K562 (cell line): ENCODE data around the gene PLCB1. TPM values are rescaled to one million over a fixed set of nuclear protein-coding genes. Genes with fewer than 3 reads are reported as not detected.

Experiments
- ATAC-seq: fragments of 200-7000 bp; cut with Tn5 transposase; 3 replicates; pipeline ENCODE4 v1.9.1; 2020; ENCODE audit warnings: moderate library complexity
- BruUV-seq: library from RNA; stranded (reverse); fragments of 400-500 nt; replicated peaks from 2 replicates; lab custom pipeline; 2021; lab: Mats Ljungman, UMichigan
- CTCF ChIA-PET: fragments of 300-600 bp; formaldehyde crosslinking; extraction: SDS; loops from one replicate; lab custom pipeline; 2021; ENCODE audit warnings: low intra/inter-chr PET ratio; lab: Yijun Ruan, JAX
- POLR2A ChIA-PET: fragments of 300-600, 350-650 bp; sonication (Branson Sonifier 250); formaldehyde crosslinking; extraction: SDS; loops from one replicate; lab custom pipeline; 2021; ENCODE audit warnings: antibody characterized with exemption, inconsistent platforms; lab: Yijun Ruan, JAX
- DNase-seq, 4 experiments: peaks; one replicate each; pipeline versions ENCODE4 v3.0.0 to v3.0.0-alpha.2; 2011 to 2018; ENCODE audit warnings: low spot score in 3 of 4, mixed read lengths in 3 of 4; ENCODE audit errors: extremely low read depth in 1 of 4
- FAIRE-seq: peaks from 2 replicates; lab custom pipeline; 2011; peaks lifted over from hg19 to GRCh38; lab: Jason Lieb, UNC
- H2AFZ ChIP-seq: 2 replicates; pipeline ENCODE4 v1.6.0; 2011; ENCODE audit warnings: low read depth, low read length, control low read depth, inconsistent platforms
- H3K27ac ChIP-seq: fragments of 200-600 bp; 3 replicates; pipeline ENCODE4 v1.8.0; 2011; ENCODE audit warnings: low read depth, mild to moderate bottlenecking, control low read depth, inconsistent platforms, low read length, moderate library complexity, mixed read lengths; ENCODE audit errors: extremely low read depth
- H3K27me3 ChIP-seq, 2 experiments: fragments of 300-600 bp in 1 of 2; 2 replicates in 1 of 2; 3 replicates in 1 of 2; pipeline versions ENCODE4 v1.6.0 to v1.8.0; 2011; ENCODE audit warnings: inconsistent platforms in 2 of 2, low read length in 2 of 2, mild to moderate bottlenecking in 1 of 2, mixed read lengths in 1 of 2, moderate library complexity in 1 of 2; ENCODE audit not compliant: control insufficient read depth in 2 of 2, insufficient read depth in 2 of 2
- H3K36me3 ChIP-seq: fragments of 300-600 bp; 3 replicates; pipeline ENCODE4 v1.8.0; 2011; ENCODE audit warnings: mild to moderate bottlenecking, low read length, inconsistent platforms; ENCODE audit not compliant: control insufficient read depth, insufficient read depth
- H3K4me1 ChIP-seq, 2 experiments: fragments of 200-600 bp in 1 of 2; replicated peaks in 1 of 2; 2 replicates in 1 of 2; 3 replicates in 1 of 2; pipeline versions ENCODE4 v1.5.1 to v1.8.0; 2011; ENCODE audit warnings: inconsistent platforms in 2 of 2, low read length in 2 of 2, mild to moderate bottlenecking in 1 of 2, mixed read lengths in 1 of 2, moderate library complexity in 1 of 2; ENCODE audit not compliant: control insufficient read depth in 2 of 2, insufficient read depth in 2 of 2
- H3K4me2 ChIP-seq: 2 replicates; pipeline ENCODE4 v1.6.1; 2011; ENCODE audit warnings: low read length, control low read depth, inconsistent platforms, mixed read lengths; ENCODE audit not compliant: insufficient read depth
- H3K4me3 ChIP-seq: fragments of 200-600 bp; sonication (generic), shearing (Covaris generic); 2 replicates; pipeline ENCODE4 v1.5.1; 2016; ENCODE audit warnings: control low read depth, inconsistent platforms
- H3K79me2 ChIP-seq: fragments of 200-600 bp; 3 replicates; pipeline ENCODE4 v1.8.0; 2011; ENCODE audit warnings: low read length, inconsistent platforms; ENCODE audit not compliant: control insufficient read depth, insufficient read depth
- H3K9ac ChIP-seq, 2 experiments: 2 replicates each; pipeline versions ENCODE4 v1.6.0 to v1.6.1; 2011; ENCODE audit warnings: low read depth in 2 of 2, low read length in 2 of 2, control low read depth in 1 of 2, inconsistent platforms in 1 of 2, mild to moderate bottlenecking in 1 of 2, mixed read lengths in 1 of 2; ENCODE audit not compliant: insufficient read depth in 1 of 2
- H3K9me1 ChIP-seq: one replicate; pipeline ENCODE4 v1.6.0; 2011; ENCODE audit warnings: inconsistent platforms, mild to moderate bottlenecking, low read length, moderate library complexity; ENCODE audit not compliant: control insufficient read depth, insufficient read depth
- H3K9me3 ChIP-seq: replicated peaks from 2 replicates; pipeline ENCODE4 v1.5.1; 2011; ENCODE audit warnings: low read depth, low read length, inconsistent platforms; ENCODE audit not compliant: control insufficient read depth, insufficient read depth
- H4K20me1 ChIP-seq: replicated peaks from 2 replicates; pipeline ENCODE4 v1.6.1; 2011; ENCODE audit warnings: low read length, inconsistent platforms, mixed read lengths; ENCODE audit not compliant: control insufficient read depth, insufficient read depth
- GTF2A2 ChIP-seq: IDR thresholded peaks from 2 replicates; pipeline ENCODE4 v1.6.1; 2016; ENCODE audit warnings: mild to moderate bottlenecking, missing genetic modification characterization, missing compliant biosample characterization
- HNRNPUL1 ChIP-seq: fragments of 200-400 bp; formaldehyde crosslinking; IDR thresholded peaks from 2 replicates; pipeline ENCODE4 v1.6.1; 2017; ENCODE audit warnings: low read length
- ZNF316 ChIP-seq: fragments of 450-650 bp; IDR thresholded peaks from 2 replicates; pipeline ENCODE4 v1.6.1; 2016
- ZNF76 ChIP-seq: fragments of 250-450 bp; sonication (Bioruptor Pico); IDR thresholded peaks from 2 replicates; pipeline ENCODE4 v1.4.0; 2020; ENCODE audit warnings: mild to moderate bottlenecking, moderate library complexity, borderline replicate concordance
- in situ Hi-C: fragments of 300-500 bp; cut with MboI; formaldehyde crosslinking; loops from 4 replicates; pipeline ENCODE4 v1.15.0; 2018; ENCODE audit warnings: inconsistent platforms, mixed read lengths
- intact Hi-C: fragments of 100-400 bp; cut with micrococcal nuclease; formaldehyde crosslinking; loops from 2 replicates; pipeline ENCODE4 v1.14.2; 2022
- polyA plus RNA-seq, 8 experiments: library from polyadenylated mRNA; depleted of rRNA in 4 of 8; stranded (reverse) in 5 of 8; unstranded in 3 of 8; fragments of >200 nt; fragmentation: Nextera tagmentation in 2 of 8; fragmentation: Illumina TruSeq in 1 of 8; extraction: Ambion mirVana in 2 of 8; extraction: Trizol in 1 of 8; gene quantifications; 2 replicates each; pipeline versions ENCODE4 v1.2.1 to v1.2.3, GENCODE V29; 2011 to 2014; ENCODE audit warnings: inconsistent platforms in 1 of 8, missing spikeins in 1 of 8
- total RNA-seq, 7 experiments: library from RNA; depleted of rRNA in 6 of 7; stranded (reverse); fragments of >200 nt in 6 of 7; fragmentation: Illumina TruSeq in 2 of 7; extraction: Trizol in 2 of 7; gene quantifications; 2 replicates each; pipeline versions ENCODE4 v1.2.1 to v1.2.3, GENCODE V29; 2011 to 2021; ENCODE audit warnings: low replicate concordance in 1 of 7
- TF ChIP-seq, protein P1 (sequence below), 3 experiments: fragments of 200-800 bp in 1 of 3; sonication (Bioruptor generic) in 1 of 3; sonication (generic) in 1 of 3; formaldehyde crosslinking in 1 of 3; IDR thresholded peaks; 2 replicates each; pipeline versions ENCODE4 v1.6.1 to v1.8.0; 2016 to 2022; ENCODE audit warnings: mild to moderate bottlenecking in 2 of 3, missing compliant biosample characterization in 2 of 3, missing genetic modification characterization in 2 of 3, missing genetic modification reagents in 1 of 3
- TF ChIP-seq, protein P2 (sequence below): sonication (generic); formaldehyde crosslinking; IDR thresholded peaks from 2 replicates; pipeline ENCODE4 v1.8.1; 2023; ENCODE audit warnings: missing genetic modification reagents, mild to moderate bottlenecking, borderline replicate concordance

PLCB1 gene
- total and polyA plus RNA-seq, 9 of the 15 experiments (the other 6 are each of a cell fraction or from before 2014, with no cell fraction given), result 0.34 to 3.1 (median 1.3) TPM

DNA sequence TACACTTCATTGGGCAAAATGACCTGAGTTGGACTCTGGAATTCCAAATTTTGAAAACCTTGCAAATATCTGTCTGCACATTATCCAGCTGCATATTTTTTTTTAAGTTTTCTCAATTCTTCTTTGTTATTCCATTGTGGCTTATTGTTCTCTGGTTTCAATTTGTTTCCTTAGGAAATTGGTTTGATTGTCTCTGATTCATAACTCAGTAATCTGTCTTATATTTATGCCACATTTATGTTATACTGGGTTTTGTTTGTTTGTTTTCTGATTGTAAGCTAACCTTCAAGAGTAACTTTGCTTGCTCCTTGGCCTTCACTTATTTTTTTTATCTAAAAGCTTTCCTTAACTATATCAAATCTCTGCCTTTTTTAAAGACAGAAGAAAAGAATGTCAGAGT is 743.5 kb downstream of the PLCB1 start:
- Histone ChIP-seq H4K20me1 (no peaks in the 10 kb centered on the region), H3K27me3 (no peaks in the 10 kb centered on the region), H3K36me3 (no peaks in the 10 kb centered on the region), H3K27ac (no peak overlapping the region), H2AFZ (no peak overlapping the region), H3K9ac (no peak overlapping the region), H3K4me1 (no peaks in the 10 kb centered on the region), H3K4me2 (no peak overlapping the region), H3K4me3 (no peak overlapping the region), H3K9me3 (no peaks in the 10 kb centered on the region), H3K9me1 (no peaks in the 10 kb centered on the region), H3K79me2 (no peaks in the 10 kb centered on the region)
- ChIA-PET CTCF (no interaction called here), POLR2A (no interaction called here)
- TF ChIP-seq ZNF76, result no peak
- TF ChIP-seq, protein P1, sequence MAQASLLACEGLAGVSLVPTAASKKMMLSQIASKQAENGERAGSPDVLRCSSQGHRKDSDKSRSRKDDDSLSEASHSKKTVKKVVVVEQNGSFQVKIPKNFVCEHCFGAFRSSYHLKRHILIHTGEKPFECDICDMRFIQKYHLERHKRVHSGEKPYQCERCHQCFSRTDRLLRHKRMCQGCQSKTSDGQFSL (CRISPR knock-in tag; IDR thresholded peaks at IDR 0.05), result no peak
- TF ChIP-seq, protein P1 (tag; IDR thresholded peaks at IDR 0.05), result no peak
- DNase-seq (no peak), ATAC-seq (no peak), FAIRE-seq (no peak)
- in situ Hi-C loops, result no loop called here
- intact Hi-C loops, result no loop called here
- no TSS peak for BruUV-seq

DNA sequence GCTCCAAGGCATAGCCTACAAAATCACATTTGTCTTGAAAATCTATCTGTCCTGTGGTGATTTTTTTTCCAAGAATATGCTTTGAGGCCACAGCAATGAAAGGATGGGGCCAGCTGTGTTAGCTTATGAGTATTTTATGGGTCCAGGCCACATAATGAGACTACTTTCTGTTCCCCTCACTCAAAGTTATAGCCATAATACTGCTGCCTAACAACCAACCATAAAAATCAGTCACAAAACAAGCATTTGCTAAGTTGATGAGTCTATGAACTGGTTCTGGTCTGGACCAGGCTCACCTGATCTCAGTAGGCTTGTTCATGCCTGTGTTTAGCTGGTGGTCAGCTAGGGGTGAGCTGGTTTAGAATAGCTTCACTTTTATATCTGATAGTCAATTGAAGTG is 744.3 kb downstream of the PLCB1 start:
- Histone ChIP-seq H3K27me3 (no peaks in the 10 kb centered on the region), H3K4me2 (no peak overlapping the region), H3K36me3 (no peaks in the 10 kb centered on the region), H3K4me1 (no peaks in the 10 kb centered on the region), H3K79me2 (no peaks in the 10 kb centered on the region), H3K9ac (no peak overlapping the region), H3K9me3 (no peaks in the 10 kb centered on the region), H3K27ac (no peak overlapping the region), H2AFZ (no peak overlapping the region), H4K20me1 (no peaks in the 10 kb centered on the region), H3K4me3 (no peak overlapping the region), H3K9me1 (no peaks in the 10 kb centered on the region)
- intact Hi-C loops (no loop called here), in situ Hi-C loops (no loop called here)
- TF ChIP-seq, protein P2, sequence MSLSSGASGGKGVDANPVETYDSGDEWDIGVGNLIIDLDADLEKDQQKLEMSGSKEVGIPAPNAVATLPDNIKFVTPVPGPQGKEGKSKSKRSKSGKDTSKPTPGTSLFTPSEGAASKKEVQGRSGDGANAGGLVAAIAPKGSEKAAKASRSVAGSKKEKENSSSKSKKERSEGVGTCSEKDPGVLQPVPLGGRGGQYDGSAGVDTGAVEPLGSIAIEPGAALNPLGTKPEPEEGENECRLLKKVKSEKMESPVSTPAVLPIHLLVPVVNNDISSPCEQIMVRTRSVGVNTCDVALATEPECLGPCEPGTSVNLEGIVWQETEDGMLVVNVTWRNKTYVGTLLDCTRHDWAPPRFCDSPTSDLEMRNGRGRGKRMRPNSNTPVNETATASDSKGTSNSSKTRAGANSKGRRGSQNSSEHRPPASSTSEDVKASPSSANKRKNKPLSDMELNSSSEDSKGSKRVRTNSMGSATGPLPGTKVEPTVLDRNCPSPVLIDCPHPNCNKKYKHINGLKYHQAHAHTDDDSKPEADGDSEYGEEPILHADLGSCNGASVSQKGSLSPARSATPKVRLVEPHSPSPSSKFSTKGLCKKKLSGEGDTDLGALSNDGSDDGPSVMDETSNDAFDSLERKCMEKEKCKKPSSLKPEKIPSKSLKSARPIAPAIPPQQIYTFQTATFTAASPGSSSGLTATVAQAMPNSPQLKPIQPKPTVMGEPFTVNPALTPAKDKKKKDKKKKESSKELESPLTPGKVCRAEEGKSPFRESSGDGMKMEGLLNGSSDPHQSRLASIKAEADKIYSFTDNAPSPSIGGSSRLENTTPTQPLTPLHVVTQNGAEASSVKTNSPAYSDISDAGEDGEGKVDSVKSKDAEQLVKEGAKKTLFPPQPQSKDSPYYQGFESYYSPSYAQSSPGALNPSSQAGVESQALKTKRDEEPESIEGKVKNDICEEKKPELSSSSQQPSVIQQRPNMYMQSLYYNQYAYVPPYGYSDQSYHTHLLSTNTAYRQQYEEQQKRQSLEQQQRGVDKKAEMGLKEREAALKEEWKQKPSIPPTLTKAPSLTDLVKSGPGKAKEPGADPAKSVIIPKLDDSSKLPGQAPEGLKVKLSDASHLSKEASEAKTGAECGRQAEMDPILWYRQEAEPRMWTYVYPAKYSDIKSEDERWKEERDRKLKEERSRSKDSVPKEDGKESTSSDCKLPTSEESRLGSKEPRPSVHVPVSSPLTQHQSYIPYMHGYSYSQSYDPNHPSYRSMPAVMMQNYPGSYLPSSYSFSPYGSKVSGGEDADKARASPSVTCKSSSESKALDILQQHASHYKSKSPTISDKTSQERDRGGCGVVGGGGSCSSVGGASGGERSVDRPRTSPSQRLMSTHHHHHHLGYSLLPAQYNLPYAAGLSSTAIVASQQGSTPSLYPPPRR (CRISPR knock-in tag), result no peak
- TF ChIP-seq ZNF316 (no peak), GTF2A2 (no peak), HNRNPUL1 (no peak)
- no TSS peak for BruUV-seq
- ATAC-seq (no peak), FAIRE-seq (no peak), DNase-seq (no peak)
- POLR2A ChIA-PET, result no interaction called here
- CTCF ChIA-PET, result no interaction called here
